ENCODE results near the gene CPEB4. TPM values are rescaled to one million over a fixed set of nuclear protein-coding genes. Genes with fewer than 3 reads are reported as not detected.

The CPEB4 gene
- total RNA-seq, 1 experiment from 2014 or later, result 15.4 TPM

GRCh38 chr5:173895401-173896165, 7.4 kb downstream of the CPEB4 start:
- Histone ChIP-seq H3K4me3 (no peak overlapping the region), H2AFZ (no peak overlapping the region), H3K36me3 (ENCODE audit: low read depth) (no peaks in the 10 kb centered on the region), H3K4me2 (peak overlapping the region; percentile 39), H3K9me2 (ENCODE audit: insufficient read depth) (no peaks in the 10 kb centered on the region), H3K79me2 (ENCODE audit: low read depth) (peaks cover 48% of the 10 kb centered on the region), H3K9me3 (ENCODE audit: insufficient read depth, low read depth) (no peaks in the 10 kb centered on the region), H4K20me1 (ENCODE audit: insufficient read depth) (no peaks in the 10 kb centered on the region), H3K27me3 (ENCODE audit: insufficient read depth, low read depth) (no peaks in the 10 kb centered on the region), H3K27ac (no peak overlapping the region), H3F3A (ENCODE audit: insufficient read depth, low read depth) (peaks cover 10% of the 10 kb centered on the region; the same call in 1 of the 2 replicates), H3K4me1 (replicated peaks; ENCODE audit: insufficient read depth) (peaks cover 53% of the 10 kb centered on the region)
- intact Hi-C loops (cut with micrococcal nuclease; ENCODE audit: unreplicated experiment), result no loop called here
- no peak for TF ChIP-seq CTCF (conservative IDR thresholded peaks at IDR 0.05)
- TF ChIP-seq EZH2 (IDR thresholded peaks at IDR 0.05; ENCODE audit: low read depth), result no peak
- peak in 1 of 2 experiments; percentile 57 for DNase-seq
- BruUV-seq (replicated peaks), result no TSS peak
- ChIA-PET CTCF (no interaction called here), POLR2A (ENCODE audit: unreplicated experiment) (interaction anchor here (0.6 to 0.7 kb wide), 2 partner anchors 168 to 1756 kb away, joined by 5 to 6 read pairs; no protein-coding TSS in a partner anchor)

- Histone ChIP-seq H3K27me3 (ENCODE audit: insufficient read depth, low read depth) (no peaks in the 10 kb centered on the region), H3K9me2 (ENCODE audit: insufficient read depth) (no peaks in the 10 kb centered on the region), H4K20me1 (ENCODE audit: insufficient read depth) (no peaks in the 10 kb centered on the region), H3K4me1 (replicated peaks; ENCODE audit: insufficient read depth) (peaks cover 43% of the 10 kb centered on the region), H3K4me2 (no peak overlapping the region), H3K27ac (no peak overlapping the region), H3F3A (ENCODE audit: insufficient read depth, low read depth) (peaks cover 7% of the 10 kb centered on the region; the same call in 1 of the 2 replicates), H3K9me3 (ENCODE audit: insufficient read depth, low read depth) (no peaks in the 10 kb centered on the region), H3K4me3 (no peak overlapping the region), H2AFZ (no peak overlapping the region), H3K79me2 (ENCODE audit: low read depth) (peaks cover 42% of the 10 kb centered on the region), H3K36me3 (ENCODE audit: low read depth) (no peaks in the 10 kb centered on the region)
- POLR2A ChIA-PET (ENCODE audit: unreplicated experiment), result no interaction called here
- BruUV-seq (replicated peaks), result no TSS peak
- no peak for DNase-seq
- CTCF ChIA-PET, result no interaction called here
- TF ChIP-seq EZH2 (IDR thresholded peaks at IDR 0.05; ENCODE audit: low read depth), result no peak
- intact Hi-C loops (cut with micrococcal nuclease; ENCODE audit: unreplicated experiment), result no loop called here
These were observed 8.5 kb downstream of the CPEB4 start for GRCh38 chr5:173896631-173897030.

DNA sequence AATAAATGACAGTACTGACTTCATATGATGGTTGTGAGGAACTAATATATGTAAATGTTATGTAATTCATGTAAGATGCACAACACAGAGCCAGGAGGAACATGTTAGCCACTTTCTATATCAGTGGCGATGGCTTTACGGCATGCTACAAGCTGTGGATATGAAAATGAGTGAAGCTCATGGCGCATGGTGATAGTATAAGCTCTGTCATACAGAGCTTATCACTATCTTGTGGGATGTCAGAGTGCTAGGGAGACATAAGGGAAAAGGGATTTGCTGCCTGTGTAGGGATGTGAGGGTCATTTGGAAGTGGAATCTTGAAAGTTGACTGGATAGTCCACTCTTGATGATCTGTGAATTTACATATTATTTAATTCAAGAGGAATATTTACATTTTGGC, 13.6 kb downstream of the CPEB4 start:
- CTCF ChIA-PET, result no interaction called here

More for the DNA sequence above, 13.6 kb downstream of the CPEB4 start:
- H3K4me1 ChIP-seq (replicated peaks; ENCODE audit: insufficient read depth), result no peaks in the 10 kb centered on the region
- H3K27ac ChIP-seq, result no peak overlapping the region
- no peaks in the 10 kb centered on the region for H3K9me2 ChIP-seq (ENCODE audit: insufficient read depth)
- no peaks in the 10 kb centered on the region for H4K20me1 ChIP-seq (ENCODE audit: insufficient read depth)
- no peak overlapping the region for H3K4me2 ChIP-seq
- no TSS peak for BruUV-seq (replicated peaks)
- POLR2A ChIA-PET (ENCODE audit: unreplicated experiment), result no interaction called here
- intact Hi-C loops (cut with micrococcal nuclease; ENCODE audit: unreplicated experiment), result no loop called here
- H3K79me2 ChIP-seq (ENCODE audit: low read depth), result peaks cover 22% of the 10 kb centered on the region
- TF ChIP-seq EZH2 (IDR thresholded peaks at IDR 0.05; ENCODE audit: low read depth) (no peak), CTCF (conservative IDR thresholded peaks at IDR 0.05) (no peak)
- DNase-seq, result no peak
- no peaks in the 10 kb centered on the region for H3K27me3 ChIP-seq (ENCODE audit: insufficient read depth, low read depth)
- H3K4me3 ChIP-seq, result no peak overlapping the region
- no peaks in the 10 kb centered on the region for H3K36me3 ChIP-seq (ENCODE audit: low read depth)
- no peaks in the 10 kb centered on the region for H3F3A ChIP-seq (ENCODE audit: insufficient read depth, low read depth)
- no peak overlapping the region for H2AFZ ChIP-seq
- H3K9me3 ChIP-seq (ENCODE audit: insufficient read depth, low read depth), result no peaks in the 10 kb centered on the region

Measured in PC-9 (cell line).